ENCODE measurements around the gene ITIH5. TPM values are rescaled to one million over a fixed set of nuclear protein-coding genes. Genes with fewer than 3 reads are reported as not detected.
A peak's percentile ranks its signal among the peaks of the same experiment; 100 is the strongest.

ITIH5 gene
- total and polyA plus RNA-seq, 2 donors from 2014 or later = 13.1 to 23.3 TPM

GRCh38 chr10:7561216-7561893, 105.4 kb downstream of the ITIH5 start:
- no peak for TF ChIP-seq CTCF (IDR thresholded peaks at IDR 0.05; ENCODE audit: borderline replicate concordance, extremely low read depth, insufficient read depth)

GRCh38 chr10:7560519-7560918, 106.2 kb downstream of the ITIH5 start:
- H3K9ac ChIP-seq (ENCODE audit: low read length in 3 of 3) = no peak overlapping the region
- H3K4me3 ChIP-seq (ENCODE audit: low read length in 3 of 3) = no peak overlapping the region
- intact Hi-C loops (cut with DNase I) = no loop called here
- no peak for TF ChIP-seq CTCF (IDR thresholded peaks at IDR 0.05; ENCODE audit: borderline replicate concordance, extremely low read depth, insufficient read depth)
- H3K27ac ChIP-seq (ENCODE audit: low read depth in 2 of 2, low read length in 2 of 2) = no peak overlapping the region
- peaks cover 4 to 20% (median 14%) of the 10 kb centered on the region in 3 donors for H3K4me1 ChIP-seq (ENCODE audit: control insufficient read depth in 2 of 3, insufficient read depth in 2 of 3, low read depth in 1 of 3, low read length in 3 of 3)
- no peaks in the 10 kb centered on the region for H3K9me3 ChIP-seq (ENCODE audit: control insufficient read depth in 2 of 3, insufficient read depth in 1 of 3, low read length in 3 of 3)
- H3K36me3 ChIP-seq (ENCODE audit: control insufficient read depth in 2 of 3, insufficient read depth in 3 of 3, low read length in 3 of 3) = no peaks in the 10 kb centered on the region
- FAIRE-seq = no peak
- no peak for DNase-seq
- H3K27me3 ChIP-seq (ENCODE audit: control insufficient read depth, insufficient read depth, low read length) = no peaks in the 10 kb centered on the region

More at GRCh38 chr10:7561216-7561893, 105.4 kb downstream of the ITIH5 start:
- Histone ChIP-seq H3K4me3 (ENCODE audit: low read length in 3 of 3) (no peak overlapping the region), H3K27ac (ENCODE audit: low read depth in 2 of 2, low read length in 2 of 2) (peak overlapping the region; percentile 28 to 55), H3K27me3 (ENCODE audit: control insufficient read depth, insufficient read depth, low read length) (no peaks in the 10 kb centered on the region), H3K9ac (ENCODE audit: low read length in 3 of 3) (peak overlapping the region in 1 of 3 donors; percentile 47), H3K36me3 (ENCODE audit: control insufficient read depth in 2 of 3, insufficient read depth in 3 of 3, low read length in 3 of 3) (no peaks in the 10 kb centered on the region), H3K9me3 (ENCODE audit: control insufficient read depth in 2 of 3, insufficient read depth in 1 of 3, low read length in 3 of 3) (no peaks in the 10 kb centered on the region), H3K4me1 (ENCODE audit: control insufficient read depth in 2 of 3, insufficient read depth in 2 of 3, low read depth in 1 of 3, low read length in 3 of 3) (peaks cover 4 to 20% (median 14%) of the 10 kb centered on the region in 3 donors)
- intact Hi-C loops (cut with DNase I) = no loop called here
- DNase-seq = peak in 4 of 5 donors; percentile 31 to 84 (median 48)
- no peak for FAIRE-seq

- Histone ChIP-seq H3K9ac (ENCODE audit: low read length in 3 of 3) (no peak overlapping the region), H3K36me3 (ENCODE audit: control insufficient read depth in 2 of 3, insufficient read depth in 3 of 3, low read length in 3 of 3) (no peaks in the 10 kb centered on the region), H3K27ac (ENCODE audit: low read depth in 2 of 2, low read length in 2 of 2) (no peak overlapping the region), H3K9me3 (ENCODE audit: control insufficient read depth in 2 of 3, insufficient read depth in 1 of 3, low read length in 3 of 3) (no peaks in the 10 kb centered on the region), H3K4me3 (ENCODE audit: low read length in 3 of 3) (no peak overlapping the region), H3K4me1 (ENCODE audit: control insufficient read depth in 2 of 3, insufficient read depth in 2 of 3, low read depth in 1 of 3, low read length in 3 of 3) (peaks cover 4 to 20% (median 14%) of the 10 kb centered on the region in 3 donors), H3K27me3 (ENCODE audit: control insufficient read depth, insufficient read depth, low read length) (no peaks in the 10 kb centered on the region)
- DNase-seq (peak in 1 of 5 donors; percentile 64), FAIRE-seq (no peak)
- TF ChIP-seq CTCF (IDR thresholded peaks at IDR 0.05; ENCODE audit: borderline replicate concordance, extremely low read depth, insufficient read depth) = no peak
- intact Hi-C loops (cut with DNase I) = no loop called here
These were observed 107.4 kb downstream of the ITIH5 start for GRCh38 chr10:7559386-7559785.
